Pericardium fibroblast (primary cell): ENCODE data around the gene MBD3L3. TPM values are rescaled to one million over a fixed set of nuclear protein-coding genes. Genes with fewer than 3 reads are reported as not detected.

Source experiments
- total RNA-seq: library from RNA; depleted of rRNA; stranded (reverse); fragments of >200 nt; gene quantifications from 2 replicates; pipeline ENCODE4 v1.2.3, GENCODE V29; 2015

MBD3L3 gene
- not detected in 2 replicates for total RNA-seq

GRCh38 chr19:7058576-7058975 is at the start of gene MBD3L3:
Gene MBD3L3, minus strand, starts transcription at chr19:7058676. Its CDS starts 71 bp downstream, at chr19:7058605.

GRCh38 chr19:7069042-7069903 is 10.8 kb upstream of the MBD3L3 start, which contains the start of gene ZNF557:
Gene ZNF557, plus strand, starts transcription at chr19:7069703. Its CDS starts 5,372 bp downstream, at chr19:7075075.

GRCh38 chr19:7049021-7049420 is 9.5 kb downstream of the MBD3L3 start, which contains the start of gene MBD3L2:
Gene MBD3L2, plus strand, starts transcription at chr19:7049321. Its CDS starts 53 bp downstream, at chr19:7049374.

GRCh38 chr19:7040079-7040478 is 18.4 kb downstream of the MBD3L3 start, which contains the start of gene MBD3L4:
Gene MBD3L4, minus strand, starts transcription at chr19:7040179. Its CDS starts 35 bp downstream, at chr19:7040144.

GRCh38 chr19:7030278-7030677 is 28.2 kb downstream of the MBD3L3 start, which contains the start of gene MBD3L5:
Gene MBD3L5, plus strand, starts transcription at chr19:7030578. Its CDS starts 34 bp downstream, at chr19:7030612.

GRCh38 chr19:7021331-7021730 is 37.1 kb downstream of the MBD3L3 start, which contains the start of gene MBD3L2B:
Gene MBD3L2B, minus strand, starts transcription at chr19:7021431. Its CDS starts 34 bp downstream, at chr19:7021397.

Other genes with a start within 250 kb of the MBD3L3 start
- gene ADGRE1, start 171.1 kb downstream of the MBD3L3 start, total RNA-seq: not detected in 2 replicates
- not detected in 2 replicates for gene MBD3L2B, start 37.2 kb downstream of the MBD3L3 start, total RNA-seq
- not detected in 2 replicates for gene MBD3L5, start 28.1 kb downstream of the MBD3L3 start, total RNA-seq
- gene MBD3L4, start 18.5 kb downstream of the MBD3L3 start, total RNA-seq: not detected in 2 replicates
- gene MBD3L2, start 9.4 kb downstream of the MBD3L3 start, total RNA-seq: not detected in 2 replicates
- 7.8 and 8.2 TPM in 2 replicates for gene ZNF557, start 11.0 kb upstream of the MBD3L3 start, total RNA-seq
- gene INSR, start 235.7 kb upstream of the MBD3L3 start, total RNA-seq: 17.2 and 28.4 TPM in 2 replicates